HuH-7 (cell line): ENCODE data around the gene PRPSAP1.
"Not testable (repeated sequence)": the region's sequence is repeated elsewhere in the genome, so short reads cannot be mapped to it uniquely, and the experiment has no call there.

Experiments used
- DNase-seq: peaks from one replicate; pipeline ENCODE4 v3.0.0; 2011; ENCODE audit warnings: low spot score

The PRPSAP1 gene

GRCh38 chr17:76359776-76360175 lies 6.1 kb upstream of the PRPSAP1 start:
- DNase-seq: not testable (repeated sequence)

DNA sequence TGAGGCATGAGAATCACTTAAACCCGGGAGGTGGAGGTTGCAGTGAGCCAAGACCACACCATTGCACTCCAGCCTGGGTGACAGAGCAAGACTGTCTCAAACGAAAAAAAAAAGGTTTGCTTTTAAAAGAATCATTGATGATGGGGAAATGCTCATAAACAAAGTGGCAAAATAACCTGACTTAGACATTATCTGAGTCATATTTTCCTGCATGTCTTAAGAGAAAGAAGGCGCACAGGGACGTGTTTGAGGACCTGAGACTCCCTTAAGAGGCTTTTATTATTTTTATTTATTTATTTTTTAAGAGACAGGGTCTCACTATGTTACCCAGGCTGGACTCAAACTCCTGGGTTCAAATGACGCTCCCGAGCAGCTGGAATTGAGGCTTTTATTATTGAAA lies 5.7 kb upstream of the PRPSAP1 start:
- no peak for DNase-seq

DNA sequence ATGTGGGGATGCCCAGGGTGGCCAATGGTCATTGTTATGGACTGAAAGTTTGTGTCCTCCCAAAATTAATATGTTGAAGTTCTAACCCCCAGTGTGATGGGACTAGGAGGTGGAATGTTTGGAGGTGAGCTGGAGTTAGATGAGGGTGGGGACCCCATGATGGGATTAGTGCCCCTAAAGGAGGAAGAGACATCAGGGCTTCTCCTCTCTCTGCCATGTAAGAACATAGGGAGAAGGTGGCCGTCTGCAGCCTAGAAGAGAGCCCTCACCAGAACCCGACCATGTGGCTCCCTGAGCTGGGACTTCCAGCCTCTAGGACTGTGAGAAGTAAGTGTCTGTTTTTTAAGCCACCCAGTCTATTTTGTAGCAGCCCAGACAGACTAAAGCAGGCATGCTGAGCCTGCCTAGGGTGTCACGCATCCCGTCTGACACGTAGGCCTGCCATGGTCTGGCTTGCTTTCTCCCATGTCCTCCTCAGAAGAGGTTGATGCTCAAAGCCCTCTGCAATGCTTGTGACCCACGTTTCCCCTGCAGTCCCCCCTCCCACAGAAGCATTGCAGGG lies 4.0 kb upstream of the PRPSAP1 start:
- no peak for DNase-seq

DNA sequence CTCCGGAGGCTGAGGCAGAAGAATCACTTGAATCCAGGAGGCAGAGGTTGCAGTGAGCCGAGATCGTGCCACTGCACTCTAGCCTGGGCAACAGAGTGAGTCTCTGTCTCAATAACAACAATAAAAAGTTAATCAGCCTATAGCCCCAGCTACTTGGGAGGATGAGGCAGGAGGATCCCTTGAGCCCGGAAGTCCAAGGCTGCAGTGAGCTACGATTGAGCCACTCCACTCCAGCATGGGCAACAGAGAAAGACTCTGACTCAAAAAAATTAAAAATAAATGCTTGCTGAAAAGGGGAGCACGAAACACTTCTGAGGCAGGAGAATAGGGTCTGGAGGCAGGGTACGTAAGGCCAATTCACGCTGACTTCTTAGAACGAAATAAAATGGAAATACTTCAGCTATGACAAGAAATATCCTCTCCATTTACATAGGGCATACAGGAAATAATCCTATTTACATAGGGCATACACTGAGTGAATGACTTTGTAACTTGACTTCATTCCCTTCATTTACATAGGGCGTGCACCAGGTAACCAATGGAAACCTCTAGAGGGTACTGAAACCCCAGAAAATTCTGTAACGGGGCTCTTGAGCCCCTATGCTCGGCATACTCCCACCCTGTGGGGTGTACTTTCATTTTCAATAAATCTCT lies 3.2 kb upstream of the PRPSAP1 start:
- DNase-seq: no peak

DNA sequence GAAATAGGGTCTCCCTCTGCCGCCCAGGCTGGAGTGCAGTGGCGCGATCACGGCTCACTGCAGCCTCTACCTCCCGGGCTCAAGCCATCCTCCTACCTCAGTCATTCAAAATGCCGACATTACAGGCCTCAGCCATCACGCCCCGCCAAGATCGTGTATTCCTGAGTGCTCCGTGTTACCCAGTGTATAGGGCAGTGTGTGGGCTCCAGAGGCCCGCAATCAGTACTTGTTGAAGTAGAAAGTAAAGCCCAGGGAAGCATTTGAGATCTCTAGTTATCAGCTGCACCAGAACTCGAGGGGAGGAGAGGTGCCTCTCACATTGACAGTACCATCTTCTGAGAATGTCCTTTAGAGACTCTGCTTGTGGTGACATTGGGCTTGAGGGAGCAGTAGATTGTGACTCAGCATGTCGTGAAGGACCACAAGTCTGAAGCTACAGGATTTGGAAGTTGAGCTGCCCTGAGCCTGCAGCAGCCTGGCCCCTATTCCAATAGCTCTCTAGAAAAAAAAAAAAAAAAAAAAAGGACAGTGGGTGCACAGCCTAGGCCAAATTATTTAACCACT lies 1.1 kb upstream of the PRPSAP1 start:
- no peak for DNase-seq

- DNase-seq: no peak
These were observed 607 bp upstream of the PRPSAP1 start for GRCh38 chr17:76354317-76354729.

DNA sequence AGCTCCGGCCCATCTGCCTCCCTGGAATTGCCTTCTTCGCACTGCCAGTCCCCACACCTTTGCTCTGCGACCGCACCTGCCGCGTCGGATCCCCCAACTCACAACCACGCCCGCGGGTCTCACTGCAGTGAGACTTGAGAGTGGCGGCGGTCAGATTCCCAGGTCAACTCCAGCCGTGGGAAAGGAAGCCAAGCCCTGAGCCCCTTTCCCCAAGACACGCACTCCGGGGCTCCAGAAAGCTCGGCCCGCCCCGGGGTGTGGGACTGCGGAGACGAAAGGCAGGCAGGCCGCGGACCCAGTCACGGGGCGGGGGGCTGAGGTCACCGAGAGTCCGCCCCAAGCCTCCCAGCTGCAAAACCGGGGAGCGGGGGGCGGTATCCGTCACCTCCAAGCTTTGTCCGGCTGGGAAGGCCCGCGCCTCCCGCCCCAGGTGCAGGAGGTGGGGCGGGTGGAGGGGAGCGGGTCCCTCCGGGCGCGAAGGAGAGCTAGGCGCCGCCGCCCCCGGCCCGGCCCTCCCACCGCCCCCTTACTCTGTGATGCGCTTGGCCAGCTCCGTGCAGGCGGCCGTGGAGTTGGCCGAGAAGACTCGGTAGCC lies 615 bp downstream of the PRPSAP1 start:
- DNase-seq: peak; percentile 39

DNA sequence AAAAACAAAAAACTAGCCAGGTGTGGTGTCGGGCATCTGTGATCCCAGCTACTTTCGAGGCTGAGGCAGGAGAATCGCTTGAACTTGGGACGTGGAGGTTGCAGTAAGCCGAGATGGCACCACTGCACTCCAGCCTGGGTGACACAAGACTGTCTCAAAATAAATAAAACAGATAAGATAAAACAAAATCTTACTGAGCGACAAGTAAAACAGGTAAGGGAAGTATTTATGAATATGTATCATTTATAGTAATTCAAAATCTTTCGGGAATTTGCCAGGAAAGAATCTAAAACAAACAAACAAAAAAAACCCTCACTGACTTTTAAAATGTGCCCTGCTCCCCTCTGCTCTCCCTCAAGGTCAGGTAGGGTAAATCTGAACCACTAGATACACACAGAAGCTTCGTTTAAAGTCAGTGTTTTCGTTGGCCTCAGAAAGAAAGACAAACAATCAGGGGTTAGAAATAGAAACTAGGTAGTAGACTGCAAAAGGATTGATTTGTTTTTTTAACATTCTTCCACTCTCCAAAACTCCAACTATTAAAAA lies 2.1 kb downstream of the PRPSAP1 start:
- peak; percentile 58 for DNase-seq

- DNase-seq: no peak
These were observed 3.3 kb downstream of the PRPSAP1 start for GRCh38 chr17:76350463-76350862.

- not testable (repeated sequence) for DNase-seq
These were observed 6.8 kb downstream of the PRPSAP1 start for GRCh38 chr17:76346936-76347335.

DNA sequence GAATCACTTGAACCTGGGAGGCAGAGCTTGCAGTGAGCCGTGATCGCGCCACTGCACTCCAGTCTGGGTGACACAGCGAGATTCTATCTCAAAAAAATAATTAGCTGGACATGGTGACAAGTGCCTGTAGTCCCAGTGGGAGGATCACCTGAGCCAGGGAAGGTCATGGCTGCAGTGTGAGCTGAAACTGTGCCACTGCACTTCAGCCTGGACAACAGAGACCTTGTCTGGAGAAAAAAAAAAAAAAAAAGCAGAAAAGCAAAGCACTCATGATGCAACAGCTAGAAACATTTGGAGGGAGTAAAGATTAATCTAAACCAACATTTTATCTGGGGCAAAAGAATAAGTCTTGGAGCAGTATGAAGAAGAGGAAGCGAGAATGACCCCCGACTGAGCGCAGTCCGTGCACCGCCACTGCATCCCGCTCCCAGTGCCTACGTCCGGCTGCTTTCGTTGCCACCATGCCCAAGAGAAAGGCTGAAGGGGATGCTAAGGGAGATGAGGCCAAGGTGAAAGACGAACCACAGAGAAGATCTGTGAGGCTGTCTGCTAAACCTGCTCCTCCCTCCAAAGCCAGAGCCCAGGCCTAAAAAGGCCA lies 8.2 kb downstream of the PRPSAP1 start:
- no peak for DNase-seq

DNA sequence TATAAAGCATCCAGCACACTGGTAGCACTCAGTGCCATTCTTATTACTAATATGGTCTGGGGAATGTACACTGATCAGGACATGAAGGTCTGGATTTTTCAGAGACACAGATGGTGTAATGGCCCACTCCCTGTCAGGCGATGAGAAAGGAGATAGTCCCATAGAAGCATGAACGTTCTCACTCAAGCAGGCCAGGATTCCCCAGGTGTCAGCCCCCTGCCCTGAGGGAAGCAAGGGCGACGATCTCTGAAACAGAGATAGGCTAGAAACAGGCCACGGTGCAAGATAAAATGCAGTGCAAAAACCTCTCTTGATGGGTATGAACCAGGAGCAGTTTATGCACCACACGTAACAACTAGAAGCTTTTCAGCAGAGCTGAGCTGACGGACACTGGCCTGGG lies 10.6 kb downstream of the PRPSAP1 start:
- no peak for DNase-seq

GRCh38 chr17:76341301-76341700 lies 12.4 kb downstream of the PRPSAP1 start:
- no peak for DNase-seq

DNA sequence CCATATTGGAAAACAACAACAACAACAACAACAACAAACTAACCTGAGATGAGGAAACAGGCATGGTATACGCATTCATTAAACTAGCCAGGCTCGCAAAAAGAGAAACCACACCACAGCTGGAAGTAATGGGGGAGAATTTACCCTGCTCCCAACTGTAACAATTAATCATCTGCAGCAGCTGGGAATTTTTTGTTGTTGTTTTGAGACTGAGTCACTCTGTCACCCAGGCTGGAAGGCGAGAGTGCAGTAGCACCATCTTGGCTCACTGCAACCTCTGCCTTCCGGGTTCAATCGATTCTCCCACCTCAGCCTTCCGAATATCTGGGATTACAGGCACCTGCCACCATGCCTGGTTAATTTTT lies 16.3 kb downstream of the PRPSAP1 start:
- DNase-seq: no peak

DNA sequence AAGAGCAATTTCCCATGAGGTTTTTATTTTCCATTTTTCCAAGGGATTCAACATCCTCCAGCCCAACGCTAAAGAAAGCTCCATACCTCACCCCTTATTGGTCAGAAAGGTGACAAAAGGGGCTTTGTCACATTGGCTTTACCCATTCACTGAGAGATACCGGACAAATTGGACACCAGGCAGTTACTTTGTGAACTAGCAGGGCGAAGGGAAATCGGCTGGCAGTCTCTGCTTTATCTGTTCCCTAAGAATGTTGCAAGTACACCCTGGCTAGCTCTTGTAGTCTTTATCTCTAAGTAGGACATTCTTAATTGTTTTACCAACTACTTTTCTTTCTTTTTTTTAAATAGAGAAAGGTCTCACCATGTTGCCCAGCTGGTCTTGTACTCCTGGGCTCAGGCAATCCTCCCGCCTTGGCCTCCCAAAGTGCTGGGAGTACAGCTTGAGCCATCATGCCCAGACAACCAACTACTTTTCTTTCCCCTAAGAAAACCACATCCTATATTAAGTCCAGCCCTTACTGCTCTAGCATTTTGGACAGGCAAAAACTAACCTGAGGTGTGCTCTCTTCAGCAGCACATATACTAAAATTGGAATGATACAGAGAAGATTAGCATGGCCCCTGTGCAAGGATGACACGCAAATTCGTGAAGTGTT lies 16.8 kb downstream of the PRPSAP1 start:
- no peak for DNase-seq

- DNase-seq: no peak
These were observed 17.9 kb downstream of the PRPSAP1 start for GRCh38 chr17:76335716-76336381.

GRCh38 chr17:76333673-76334505 lies 19.8 kb downstream of the PRPSAP1 start:
- DNase-seq: no peak

- no peak for DNase-seq
These were observed 22.6 kb downstream of the PRPSAP1 start for GRCh38 chr17:76331083-76331482.

- no peak for DNase-seq
These were observed 24.1 kb downstream of the PRPSAP1 start for GRCh38 chr17:76329664-76330063.

DNA sequence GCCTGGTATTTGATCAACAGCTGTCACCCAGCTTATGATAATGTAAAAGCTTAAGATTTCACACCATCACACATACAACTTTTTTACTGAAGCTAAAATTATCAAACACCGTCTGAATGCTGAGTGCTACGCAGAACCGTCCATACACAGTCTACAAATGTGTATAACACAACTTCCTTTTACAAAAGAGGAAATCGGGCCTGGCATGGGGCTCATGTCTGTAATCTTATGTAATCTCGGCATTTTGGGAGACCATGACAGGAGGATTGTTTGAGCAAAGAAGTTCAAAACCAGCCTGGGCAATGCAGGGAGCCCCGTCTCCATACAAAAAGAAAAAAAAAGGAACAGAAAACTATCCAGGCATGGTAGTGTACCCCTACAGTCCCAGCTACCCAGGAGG lies 26.0 kb downstream of the PRPSAP1 start:
- DNase-seq: no peak

DNA sequence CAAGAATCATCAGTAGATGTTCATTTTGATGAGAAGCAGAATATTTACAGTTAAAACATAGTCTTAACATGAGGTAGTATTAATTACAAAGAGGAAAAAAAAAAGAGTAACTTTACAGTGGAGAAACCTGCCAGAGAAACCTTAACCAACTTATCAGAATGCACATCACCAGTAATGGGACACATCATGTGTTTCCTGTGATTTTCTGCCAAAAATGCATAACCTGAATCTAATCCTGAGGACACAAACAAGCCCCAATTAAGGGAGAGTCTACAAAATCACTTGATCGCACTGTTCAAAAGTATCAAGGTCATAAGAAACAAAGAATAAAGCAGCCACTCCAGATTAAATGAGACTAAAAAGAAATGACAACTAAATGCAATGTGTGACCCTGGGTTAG lies 27.4 kb downstream of the PRPSAP1 start:
- DNase-seq: no peak
